H1 (cell line): Measurements from ENCODE around the gene NIN.

Source experiments
- BRCA1 ChIP-seq: IDR thresholded peaks from 2 replicates; pipeline ENCODE4 v1.6.1; 2012; ENCODE audit warnings: low read depth, low read length, improper control_type of control experiment
- CTCF ChIP-seq, 3 experiments: IDR thresholded peaks; 1 replicate in 2 of 3; 2 replicates in 1 of 3; pipeline versions ENCODE4 v1.5.1 to v1.6.1; 2011; ENCODE audit warnings: low read length in 3 of 3, mild to moderate bottlenecking in 3 of 3, inconsistent platforms in 2 of 3, low read depth in 1 of 3, moderate library complexity in 1 of 3; ENCODE audit not compliant: insufficient read depth in 1 of 3; ENCODE audit errors: control extremely low read depth in 1 of 3
- GABPA ChIP-seq: IDR thresholded peaks from 2 replicates; pipeline ENCODE4 v1.6.1; 2011; ENCODE audit warnings: mild to moderate bottlenecking, low read length, moderate library complexity, borderline replicate concordance; ENCODE audit not compliant: insufficient read depth
- POLR2AphosphoS5 ChIP-seq: IDR thresholded peaks from 2 replicates; pipeline ENCODE4 v1.6.1; 2011; ENCODE audit warnings: low read depth, low read length
- SP4 ChIP-seq: IDR thresholded peaks from 2 replicates; pipeline ENCODE4 v1.6.1; 2012; ENCODE audit warnings: low read length, inconsistent platforms

GRCh38 chr14:50829489-50830043 is 1.4 kb downstream of the NIN start:
- TF ChIP-seq BRCA1: no peak
- TF ChIP-seq POLR2AphosphoS5: no peak
- TF ChIP-seq CTCF (IDR thresholded peaks at IDR 0.05; ENCODE audit: control extremely low read depth in 1 of 3, insufficient read depth in 1 of 3, low read depth in 1 of 3, low read length in 3 of 3): no peak
- no peak for TF ChIP-seq SP4
- TF ChIP-seq GABPA: no peak
